Stomach (tissue), 9 donors: Measurements from ENCODE around the gene RER1. TPM values are rescaled to one million over a fixed set of nuclear protein-coding genes. Genes with fewer than 3 reads are reported as not detected.

Experiments used
- DNase-seq, 2 donors: peaks; one replicate each; pipeline versions ENCODE4 v3.0.0 to v3.0.0-alpha.2; 2013 to 2019
- H3K27ac ChIP-seq, 5 donors: fragments of 200-600 bp in 4 of 5; sonication (generic) in 4 of 5; one replicate each; pipeline ENCODE4 v1.5.1; 2013 to 2019; ENCODE audit warnings: mild to moderate bottlenecking in 1 of 5, moderate library complexity in 1 of 5
- H3K27me3 ChIP-seq, 3 donors: fragments of 200-600 bp; sonication (generic); one replicate each; pipeline ENCODE4 v1.5.1; 2017 to 2019; ENCODE audit warnings: mixed run types in 1 of 3
- H3K36me3 ChIP-seq, 4 donors: fragments of 200-600 bp; sonication (generic); 1 replicate in 3 of 4; 2 replicates in 1 of 4; pipeline ENCODE4 v1.5.1; 2016 to 2019
- H3K4me1 ChIP-seq, 4 donors: fragments of 200-600 bp; sonication (generic); one replicate each; pipeline ENCODE4 v1.5.1; 2016 to 2019
- H3K4me3 ChIP-seq, 4 donors: fragments of 200-600 bp; sonication (generic) in 3 of 4; one replicate each; pipeline ENCODE4 v1.5.1; 2016 to 2019; ENCODE audit warnings: mild to moderate bottlenecking in 1 of 4
- H3K9me3 ChIP-seq, 4 donors: fragments of 200-600 bp; sonication (generic); one replicate each; pipeline ENCODE4 v1.5.1; 2016 to 2019
- CTCF ChIP-seq, 7 experiments: fragments of 450-650 bp in 4 of 7; fragments of 200-600 bp in 3 of 7; sonication (generic) in 3 of 7; IDR thresholded peaks; one replicate each; pipeline ENCODE4 v1.5.1; 2016 to 2019; ENCODE audit warnings: antibody characterized with exemption in 7 of 7, control low read depth in 2 of 7, mild to moderate bottlenecking in 1 of 7
- EP300 ChIP-seq: sonication (generic); formaldehyde crosslinking; IDR thresholded peaks from one replicate; pipeline ENCODE4 v1.6.1; 2017; ENCODE audit warnings: antibody characterized with exemption
- POLR2A ChIP-seq, 4 donors: fragments of 450-650 bp; IDR thresholded peaks; one replicate each; pipeline ENCODE4 v1.6.1; 2016; ENCODE audit warnings: antibody characterized with exemption in 4 of 4, control low read depth in 2 of 4, mild to moderate bottlenecking in 1 of 4, moderate library complexity in 1 of 4
- POLR2AphosphoS5 ChIP-seq, 3 donors: sonication (generic); formaldehyde crosslinking; IDR thresholded peaks; one replicate each; pipeline ENCODE4 v1.6.1; 2016; ENCODE audit warnings: antibody characterized with exemption in 3 of 3
- WGBS, 5 donors: extraction: QIAGEN DNeasy Blood & Tissue Kit in 3 of 5; methylation state at CpG; one replicate each; pipeline versions ENCODE4 v1.1.5 to v1.1.7; 2013 to 2018; 5-methylcytosine and 5-hydroxymethylcytosine counted together
- intact Hi-C: fragments of 100-400 bp; cut with DNase I; formaldehyde crosslinking; loops from one replicate; pipeline ENCODE4 v1.15.1; 2023; ENCODE audit warnings: low total_unique reads
- polyA plus RNA-seq, 3 donors: library from polyadenylated mRNA; stranded (reverse); fragments of 200-250 nt; gene quantifications; one replicate each; pipeline ENCODE4 v1.2.3, GENCODE V29; 2013
- total RNA-seq, 5 donors: library from RNA; depleted of rRNA; stranded (reverse); fragments of >200 nt; gene quantifications; one replicate each; pipeline versions ENCODE4 v1.1.0 to v1.2.3, GENCODE V29; 2014 to 2016
- donor health status: healthy with polysubstance abuse.
- donor health status: Bipolar disorder and iron deficiency.
- donor health status: healthy.

RER1 gene
- total and polyA plus RNA-seq, 8 donors: 38.2 to 73.6 (median 66.7) TPM

GRCh38 chr1:2404890-2405511 lies 13.4 kb downstream of the RER1 start:
- 78 to 84% (median 80%) methylated on average over 21 to 24 of the region's 24 CpGs for WGBS, 5 donors
- Histone ChIP-seq H3K27ac (peak overlapping the region in 1 of 5 donors; percentile 24), H3K9me3 (no peaks in the 10 kb centered on the region), H3K4me3 (no peak overlapping the region), H3K27me3 (no peaks in the 10 kb centered on the region), H3K4me1 (peaks cover 0 to 10% (median 0%) of the 10 kb centered on the region in 4 donors), H3K36me3 (peaks cover 53 to 98% (median 98%) of the 10 kb centered on the region in 4 donors)
- no peak for DNase-seq
- intact Hi-C loops: no loop called here
- TF ChIP-seq CTCF (IDR thresholded peaks at IDR 0.05) (no peak), EP300 (no peak), POLR2A (IDR thresholded peaks at IDR 0.05) (no peak), POLR2AphosphoS5 (IDR thresholded peaks at IDR 0.05) (no peak)

GRCh38 chr1:2405588-2406295 lies 14.1 kb downstream of the RER1 start:
- intact Hi-C loops: no loop called here
- no peak overlapping the region for H3K4me3 ChIP-seq
- DNase-seq: no peak
- WGBS, 5 donors: 73 to 81% (median 78%) methylated on average over 24 to 28 of the region's 28 CpGs
- H3K4me1 ChIP-seq: peaks cover 0 to 13% (median 0%) of the 10 kb centered on the region in 4 donors
- H3K9me3 ChIP-seq: no peaks in the 10 kb centered on the region
- no peak overlapping the region for H3K27ac ChIP-seq
- H3K27me3 ChIP-seq: no peaks in the 10 kb centered on the region
- TF ChIP-seq EP300: no peak
- TF ChIP-seq POLR2AphosphoS5 (IDR thresholded peaks at IDR 0.05): no peak
- no peak for TF ChIP-seq CTCF (IDR thresholded peaks at IDR 0.05)
- TF ChIP-seq POLR2A (IDR thresholded peaks at IDR 0.05): no peak
- peaks cover 46 to 95% (median 93%) of the 10 kb centered on the region in 4 donors for H3K36me3 ChIP-seq

GRCh38 chr1:2406451-2407041 lies 14.9 kb downstream of the RER1 start:
- no peaks in the 10 kb centered on the region for H3K27me3 ChIP-seq
- intact Hi-C loops: no loop called here
- WGBS, 5 donors: 63 to 81% (median 76%) methylated on average over 5 to 26 of the region's 26 CpGs
- peaks cover 42 to 88% (median 86%) of the 10 kb centered on the region in 4 donors for H3K36me3 ChIP-seq
- no peaks in the 10 kb centered on the region for H3K9me3 ChIP-seq
- H3K4me3 ChIP-seq: no peak overlapping the region
- H3K4me1 ChIP-seq: peaks cover 2 to 21% (median 6%) of the 10 kb centered on the region in 4 donors
- no peak overlapping the region for H3K27ac ChIP-seq
- no peak for DNase-seq
- no peak for TF ChIP-seq CTCF (IDR thresholded peaks at IDR 0.05)

GRCh38 chr1:2407166-2407990 lies 15.7 kb downstream of the RER1 start:
- 79 to 85% (median 82%) methylated on average over 22 to 25 of the region's 25 CpGs for WGBS, 5 donors
- Histone ChIP-seq H3K36me3 (peaks cover 34 to 80% (median 78%) of the 10 kb centered on the region in 4 donors), H3K27ac (no peak overlapping the region), H3K4me1 (peaks cover 8 to 28% (median 13%) of the 10 kb centered on the region in 4 donors), H3K4me3 (no peak overlapping the region), H3K9me3 (no peaks in the 10 kb centered on the region), H3K27me3 (no peaks in the 10 kb centered on the region)
- intact Hi-C loops: no loop called here
- TF ChIP-seq POLR2AphosphoS5 (IDR thresholded peaks at IDR 0.05) (no peak), EP300 (no peak), POLR2A (IDR thresholded peaks at IDR 0.05) (no peak), CTCF (IDR thresholded peaks at IDR 0.05) (no peak)
- DNase-seq: no peak
